Activated T-cell treated with anti-CD3 and anti-CD28 coated beads, Interleukin-2, amount 50 U/mL, for 24 hours (primary cell): ENCODE measurements around the gene CLCC1.
"Not testable (repeated sequence)": the region's sequence is repeated elsewhere in the genome, so short reads cannot be mapped to it uniquely, and the experiment has no call there.

Experiments
- DNase-seq: peaks from one replicate; pipeline ENCODE4 v3.0.0-alpha.2; 2020
- H3K27ac Mint-ChIP-seq: 2 replicates; pipeline ENCODE4 v1.8.0; 2020; ENCODE audit warnings: mild to moderate bottlenecking, mixed read lengths
- H3K27me3 Mint-ChIP-seq: 2 replicates; pipeline ENCODE4 v1.8.0; 2020; ENCODE audit warnings: mixed read lengths
- H3K36me3 Mint-ChIP-seq: 2 replicates; pipeline ENCODE4 v1.8.0; 2020; ENCODE audit warnings: low read depth, mixed read lengths
- H3K4me1 Mint-ChIP-seq: 2 replicates; pipeline ENCODE4 v1.8.0; 2020; ENCODE audit warnings: low read depth, mixed read lengths
- H3K4me3 Mint-ChIP-seq: 2 replicates; pipeline ENCODE4 v1.8.0; 2020; ENCODE audit warnings: mild to moderate bottlenecking, moderate library complexity, mixed read lengths
- H3K9me3 Mint-ChIP-seq: 2 replicates; pipeline ENCODE4 v1.8.0; 2020; ENCODE audit warnings: mixed read lengths

The CLCC1 gene, protein sequence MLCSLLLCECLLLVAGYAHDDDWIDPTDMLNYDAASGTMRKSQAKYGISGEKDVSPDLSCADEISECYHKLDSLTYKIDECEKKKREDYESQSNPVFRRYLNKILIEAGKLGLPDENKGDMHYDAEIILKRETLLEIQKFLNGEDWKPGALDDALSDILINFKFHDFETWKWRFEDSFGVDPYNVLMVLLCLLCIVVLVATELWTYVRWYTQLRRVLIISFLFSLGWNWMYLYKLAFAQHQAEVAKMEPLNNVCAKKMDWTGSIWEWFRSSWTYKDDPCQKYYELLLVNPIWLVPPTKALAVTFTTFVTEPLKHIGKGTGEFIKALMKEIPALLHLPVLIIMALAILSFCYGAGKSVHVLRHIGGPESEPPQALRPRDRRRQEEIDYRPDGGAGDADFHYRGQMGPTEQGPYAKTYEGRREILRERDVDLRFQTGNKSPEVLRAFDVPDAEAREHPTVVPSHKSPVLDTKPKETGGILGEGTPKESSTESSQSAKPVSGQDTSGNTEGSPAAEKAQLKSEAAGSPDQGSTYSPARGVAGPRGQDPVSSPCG

DNA sequence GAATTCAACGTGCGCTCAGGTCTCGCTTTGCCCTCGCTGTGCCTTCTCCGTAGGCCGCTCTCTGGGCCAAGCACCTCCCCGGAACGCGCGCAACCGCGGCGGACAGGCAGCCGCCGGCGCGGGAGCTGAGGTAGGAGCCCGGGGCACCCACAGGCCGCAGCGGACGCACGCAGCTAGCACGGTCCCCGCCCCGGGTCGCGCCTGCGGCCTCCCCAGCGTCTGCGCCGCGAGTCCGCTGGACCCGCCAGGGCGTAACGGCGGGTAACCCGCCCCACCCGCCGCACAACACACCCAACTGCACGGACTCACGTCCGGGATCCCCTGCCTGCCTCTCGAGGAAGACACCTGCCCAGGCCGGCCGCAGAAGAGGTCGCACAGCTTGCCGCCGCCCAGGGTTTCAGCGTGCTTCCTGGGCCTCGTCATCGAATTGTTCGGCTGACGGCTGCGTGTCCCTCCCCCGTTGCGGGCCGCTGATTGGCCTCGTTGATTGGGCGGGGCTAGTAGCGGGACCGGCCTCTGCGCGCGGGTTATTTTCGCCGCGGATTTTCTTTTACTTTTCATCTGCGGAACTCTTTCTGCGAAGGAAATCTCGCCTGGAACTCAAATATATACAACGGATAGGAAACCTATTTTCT, at the start of gene CLCC1:
Gene CLCC1, minus strand, starts transcription at position 433 of the 635 bp plus-strand sequence. CDS start 13,047 bp downstream, outside the sequence.
- H3K4me1 Mint-ChIP-seq = peaks cover 35% of the 10 kb centered on the region
- peaks cover 23% of the 10 kb centered on the region for H3K36me3 Mint-ChIP-seq
- DNase-seq = peak; percentile 93
- peak within 1 kb of the TSS; percentile 93 for H3K27ac Mint-ChIP-seq
- no peaks in the 10 kb centered on the region for H3K27me3 Mint-ChIP-seq
- peak within 1 kb of the TSS; percentile 85 for H3K4me3 Mint-ChIP-seq
- no peaks in the 10 kb centered on the region for H3K9me3 Mint-ChIP-seq

DNA sequence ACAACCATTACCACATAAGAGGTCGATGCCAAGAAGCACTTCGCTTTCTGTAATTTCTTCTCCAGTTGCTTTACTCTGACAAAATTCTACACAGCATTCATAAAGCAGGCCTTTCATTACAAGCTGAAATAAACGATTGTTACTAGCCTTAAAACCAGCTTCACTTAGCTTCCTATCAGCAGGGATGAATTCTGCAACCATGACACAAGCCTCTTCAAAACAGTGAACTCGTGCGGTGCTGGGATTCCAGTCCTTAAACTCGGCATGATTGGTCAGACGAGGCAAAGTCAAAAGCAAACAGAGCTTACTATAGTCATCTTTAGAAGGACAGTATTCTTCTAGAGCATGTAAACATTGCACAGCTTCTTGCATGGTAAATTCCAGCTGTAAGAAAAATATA, 48.1 kb upstream of the CLCC1 start:
- Mint-ChIP-seq H3K36me3 (peaks cover 46% of the 10 kb centered on the region), H3K4me3 (no peak overlapping the region), H3K4me1 (no peaks in the 10 kb centered on the region), H3K27me3 (no peaks in the 10 kb centered on the region), H3K27ac (no peak overlapping the region), H3K9me3 (no peaks in the 10 kb centered on the region)
- DNase-seq = no peak

DNA sequence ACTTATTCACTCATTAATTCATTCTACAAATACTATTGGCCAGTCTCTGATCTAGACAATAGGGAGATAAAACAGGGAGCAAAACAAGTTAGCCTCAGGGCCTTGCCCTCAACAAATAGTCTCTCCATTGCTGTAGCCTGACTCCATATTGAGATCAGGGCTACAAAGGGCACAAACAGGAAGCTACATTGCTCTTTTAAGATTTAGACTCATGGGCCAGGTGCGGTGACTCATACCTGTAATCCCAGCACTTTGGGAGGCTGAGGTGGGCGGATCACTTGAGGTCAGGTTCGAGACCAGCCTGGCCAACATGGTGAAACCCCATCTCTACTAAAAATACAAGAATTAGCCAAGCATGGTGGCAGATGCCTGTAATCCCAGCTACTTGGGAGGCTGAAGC, 33.3 kb upstream of the CLCC1 start:
- not testable (repeated sequence) for H3K4me3 Mint-ChIP-seq, DNase-seq, H3K4me1 Mint-ChIP-seq, H3K27ac Mint-ChIP-seq, H3K9me3 Mint-ChIP-seq, H3K27me3 Mint-ChIP-seq
- H3K36me3 Mint-ChIP-seq = peaks cover 64% of the 10 kb centered on the region

DNA sequence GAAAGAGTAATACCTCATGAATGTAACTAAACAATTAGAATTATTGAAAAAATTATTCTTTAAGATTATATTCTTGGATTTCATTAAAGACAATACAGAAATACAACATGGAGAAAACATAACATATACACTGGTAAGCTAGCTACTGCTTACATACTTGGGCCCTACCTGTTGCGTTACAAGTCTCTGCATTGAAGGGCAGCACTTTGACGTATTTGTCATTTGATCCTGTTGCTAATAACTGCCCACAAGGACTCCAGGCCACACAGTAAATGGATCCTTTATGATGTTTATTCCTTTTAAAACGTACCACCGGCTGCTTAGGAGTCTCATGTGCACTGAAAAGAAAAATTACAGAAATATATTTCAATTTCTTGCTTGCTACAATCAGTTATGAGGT, 19.8 kb upstream of the CLCC1 start:
- Mint-ChIP-seq H3K9me3 (no peaks in the 10 kb centered on the region), H3K27me3 (no peaks in the 10 kb centered on the region), H3K4me1 (no peaks in the 10 kb centered on the region), H3K36me3 (peaks cover 46% of the 10 kb centered on the region), H3K4me3 (no peak overlapping the region), H3K27ac (no peak overlapping the region)
- DNase-seq = no peak

DNA sequence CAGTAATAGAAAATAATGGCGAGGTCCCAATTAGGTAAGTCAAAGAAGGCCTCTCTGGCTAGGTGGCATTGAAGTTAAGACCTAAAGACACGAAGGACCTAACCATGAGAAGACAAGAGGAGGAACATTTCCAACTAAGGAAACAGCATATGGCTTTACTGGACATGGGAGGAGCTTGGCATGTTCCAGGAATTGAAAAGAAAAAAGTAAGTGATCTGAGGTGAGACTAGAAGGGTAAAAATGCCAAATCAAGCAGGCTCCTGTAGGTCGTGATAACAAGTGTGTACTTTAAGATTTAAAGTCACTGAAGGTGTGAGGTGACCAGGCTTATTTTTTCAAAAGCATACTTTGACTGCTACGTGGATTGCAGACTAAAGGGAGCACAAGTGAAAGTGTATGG, 13.4 kb upstream of the CLCC1 start:
- no peak overlapping the region for H3K27ac Mint-ChIP-seq
- H3K36me3 Mint-ChIP-seq = peaks cover 60% of the 10 kb centered on the region
- no peaks in the 10 kb centered on the region for H3K4me1 Mint-ChIP-seq
- H3K27me3 Mint-ChIP-seq = no peaks in the 10 kb centered on the region
- H3K9me3 Mint-ChIP-seq = no peaks in the 10 kb centered on the region
- DNase-seq = no peak
- H3K4me3 Mint-ChIP-seq = no peak overlapping the region

DNA sequence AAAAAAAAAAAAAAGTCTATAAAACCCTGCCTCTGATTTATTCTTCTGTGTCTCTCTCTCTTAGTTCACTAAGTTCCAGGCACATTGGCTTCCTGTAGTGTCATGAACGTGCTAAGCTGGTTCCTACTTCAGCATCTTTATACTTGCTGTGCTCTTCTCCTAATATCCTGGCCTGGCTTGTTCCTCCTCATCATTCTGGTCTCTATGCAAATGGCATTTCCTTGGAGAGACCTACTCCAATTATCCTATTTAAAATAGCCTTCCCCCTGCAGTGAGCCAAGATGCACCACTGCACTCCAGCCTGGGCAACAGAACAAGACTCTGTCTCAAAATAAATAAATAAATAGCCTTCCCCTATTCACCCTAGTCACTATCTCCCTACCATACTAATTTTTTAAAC, 9.7 kb upstream of the CLCC1 start:
- H3K9me3 Mint-ChIP-seq = no peaks in the 10 kb centered on the region
- H3K27me3 Mint-ChIP-seq = no peaks in the 10 kb centered on the region
- H3K27ac Mint-ChIP-seq = no peak overlapping the region
- no peak overlapping the region for H3K4me3 Mint-ChIP-seq
- no peaks in the 10 kb centered on the region for H3K4me1 Mint-ChIP-seq
- peaks cover 49% of the 10 kb centered on the region for H3K36me3 Mint-ChIP-seq
- DNase-seq = no peak

DNA sequence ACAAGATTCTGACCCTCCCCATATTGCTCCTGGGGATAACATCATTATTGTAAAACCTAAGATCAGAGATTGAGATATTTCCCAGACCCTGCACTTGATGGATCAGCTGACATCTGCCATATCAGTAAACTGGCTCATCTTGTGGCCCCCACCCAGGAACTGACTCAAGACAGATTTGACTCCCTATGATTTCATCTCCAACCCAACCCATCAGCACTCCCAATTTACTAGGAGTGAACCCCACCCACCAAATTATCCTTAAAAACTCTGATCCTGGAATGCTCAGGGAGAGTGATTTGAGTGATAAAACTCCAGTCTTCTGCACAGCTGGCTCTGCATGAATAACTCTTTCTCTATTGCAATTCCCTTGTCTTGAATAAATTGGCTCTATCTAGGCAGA, 6.1 kb upstream of the CLCC1 start:
- Mint-ChIP-seq H3K4me3 (no peak overlapping the region), H3K9me3 (no peaks in the 10 kb centered on the region), H3K4me1 (no peaks in the 10 kb centered on the region), H3K27ac (no peak overlapping the region), H3K27me3 (no peaks in the 10 kb centered on the region), H3K36me3 (peaks cover 27% of the 10 kb centered on the region)
- DNase-seq = no peak

DNA sequence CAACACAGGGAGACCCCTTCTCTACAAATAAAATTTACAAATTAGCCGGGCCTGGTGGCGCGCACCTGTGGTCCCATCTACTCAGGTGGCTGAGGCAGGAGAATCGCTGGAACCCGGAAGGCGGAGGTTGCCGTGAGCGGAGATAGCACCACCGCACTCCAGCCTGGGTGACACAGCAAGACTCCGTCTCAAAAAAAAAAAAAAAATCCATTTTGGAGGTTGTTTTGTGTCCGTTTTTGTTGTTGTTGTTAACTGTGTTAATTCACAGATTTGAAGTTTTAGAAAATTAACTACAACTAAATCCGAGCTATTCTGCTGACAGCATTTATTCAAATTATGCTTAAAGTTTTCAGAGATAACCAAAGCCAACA, 618 bp downstream of the CLCC1 start:
- no peaks in the 10 kb centered on the region for H3K9me3 Mint-ChIP-seq
- H3K4me1 Mint-ChIP-seq = peaks cover 40% of the 10 kb centered on the region
- no peaks in the 10 kb centered on the region for H3K27me3 Mint-ChIP-seq
- peaks cover 27% of the 10 kb centered on the region for H3K36me3 Mint-ChIP-seq
- peak; percentile 47 for DNase-seq
- H3K4me3 Mint-ChIP-seq = peak overlapping the region; percentile 85
- H3K27ac Mint-ChIP-seq = peak overlapping the region; percentile 93

DNA sequence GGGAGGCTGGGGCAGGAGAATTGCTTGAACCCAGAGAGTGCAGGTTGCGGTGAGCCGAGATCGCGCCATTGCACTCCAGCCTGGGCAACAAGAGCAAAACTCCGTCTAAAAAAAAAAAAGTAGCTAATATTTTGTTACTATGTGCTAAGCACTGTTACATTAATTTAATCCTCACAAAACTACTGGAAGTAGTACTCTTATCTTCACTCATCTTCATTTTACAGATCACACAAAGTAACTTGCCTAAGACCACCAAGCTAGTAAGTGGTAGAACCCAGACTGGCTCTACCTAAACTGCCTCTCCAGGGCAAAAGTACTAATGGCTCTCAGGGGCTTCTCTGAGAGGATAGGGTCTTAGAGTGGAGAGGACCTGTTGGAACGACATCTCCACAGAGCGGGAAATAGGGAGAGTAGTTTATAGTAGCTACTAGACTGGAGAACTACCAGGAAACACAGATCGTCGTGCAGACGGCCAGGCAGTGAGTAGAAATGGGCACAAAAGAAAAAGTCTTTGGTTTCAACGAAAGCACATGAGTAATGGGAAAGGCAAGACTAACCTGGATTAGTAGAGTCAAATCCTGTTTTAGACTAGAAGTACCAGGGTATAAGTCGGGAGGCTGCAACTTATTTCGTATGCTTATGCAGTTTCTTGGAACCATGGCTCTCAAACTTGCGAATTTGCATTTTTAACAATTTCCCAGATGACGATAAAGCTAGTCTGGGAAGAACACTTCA, 1.4 kb downstream of the CLCC1 start:
- Mint-ChIP-seq H3K4me1 (peaks cover 48% of the 10 kb centered on the region), H3K4me3 (peak overlapping the region; percentile 85), H3K27me3 (no peaks in the 10 kb centered on the region), H3K36me3 (peaks cover 30% of the 10 kb centered on the region), H3K27ac (peak overlapping the region; percentile 93), H3K9me3 (no peaks in the 10 kb centered on the region)
- DNase-seq = no peak

DNA sequence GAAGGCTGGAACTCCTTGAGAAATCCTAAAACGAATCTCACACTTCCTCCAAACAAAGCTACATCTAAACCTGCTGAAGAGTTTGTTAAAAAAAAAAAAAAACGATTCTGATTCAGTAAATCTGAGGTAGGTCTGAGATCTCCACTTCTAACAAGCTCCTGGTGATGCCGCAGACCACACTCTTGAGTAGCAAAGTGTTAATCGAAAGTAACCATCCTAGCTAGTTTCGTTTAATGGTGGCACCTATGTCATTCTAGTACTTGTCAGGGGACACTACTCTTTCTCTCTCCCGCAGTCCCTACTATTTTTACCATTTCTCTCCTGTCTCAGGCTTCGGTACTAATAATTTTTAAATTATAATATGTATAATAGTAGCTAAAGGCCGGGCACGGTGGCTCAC, 2.1 kb downstream of the CLCC1 start:
- no peak for DNase-seq
- Mint-ChIP-seq H3K4me3 (no peak overlapping the region), H3K9me3 (no peaks in the 10 kb centered on the region), H3K27ac (no peak overlapping the region), H3K36me3 (peaks cover 35% of the 10 kb centered on the region), H3K27me3 (no peaks in the 10 kb centered on the region), H3K4me1 (peaks cover 55% of the 10 kb centered on the region)

DNA sequence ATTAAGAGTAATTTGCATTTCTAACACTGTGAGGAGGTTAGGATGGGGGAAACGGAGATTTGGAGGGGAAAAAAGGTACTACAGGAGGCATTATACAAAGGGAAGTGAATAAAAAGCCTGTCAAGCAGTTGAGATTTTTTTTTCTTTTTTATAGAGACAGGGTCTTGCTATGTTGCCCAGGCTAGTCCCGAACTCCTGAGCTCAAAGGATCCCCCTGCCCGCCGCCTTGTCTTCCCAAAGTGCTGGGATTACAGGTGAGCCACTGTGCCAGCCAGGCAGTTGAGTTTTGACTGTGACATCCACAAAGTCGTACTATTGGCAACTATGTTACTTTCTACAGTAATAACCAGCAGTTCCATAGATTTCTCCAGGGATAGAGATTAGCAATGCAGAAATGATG, 2.6 kb downstream of the CLCC1 start:
- no peak overlapping the region for H3K27ac Mint-ChIP-seq
- H3K27me3 Mint-ChIP-seq = no peaks in the 10 kb centered on the region
- peaks cover 60% of the 10 kb centered on the region for H3K4me1 Mint-ChIP-seq

DNA sequence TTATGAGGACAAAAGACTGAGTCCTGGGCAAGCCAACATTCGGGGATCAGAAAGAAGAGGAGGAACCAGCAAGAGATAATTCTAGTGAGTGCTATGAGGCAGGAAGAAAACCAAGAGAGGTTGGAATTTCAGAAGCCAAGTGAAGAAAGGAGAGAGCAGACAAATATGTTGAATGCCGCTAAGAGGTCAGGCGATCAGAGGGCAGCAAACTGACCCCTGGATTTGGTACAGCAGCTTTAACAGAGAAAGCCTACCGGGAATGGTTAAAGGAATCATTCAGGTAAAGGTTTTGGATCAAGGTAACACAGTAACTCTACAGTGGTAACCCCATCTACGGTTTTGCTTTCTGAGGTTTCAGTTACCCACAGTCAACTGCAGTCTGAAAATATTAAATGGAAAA, 5.4 kb downstream of the CLCC1 start:
- Mint-ChIP-seq H3K27me3 (no peaks in the 10 kb centered on the region), H3K36me3 (peaks cover 65% of the 10 kb centered on the region), H3K27ac (no peak overlapping the region), H3K4me1 (peaks cover 58% of the 10 kb centered on the region), H3K9me3 (no peaks in the 10 kb centered on the region), H3K4me3 (no peak overlapping the region)
- no peak for DNase-seq

More for the DNA sequence above, 2.6 kb downstream of the CLCC1 start:
- Mint-ChIP-seq H3K9me3 (no peaks in the 10 kb centered on the region), H3K4me3 (no peak overlapping the region), H3K36me3 (peaks cover 39% of the 10 kb centered on the region)
- DNase-seq = no peak

DNA sequence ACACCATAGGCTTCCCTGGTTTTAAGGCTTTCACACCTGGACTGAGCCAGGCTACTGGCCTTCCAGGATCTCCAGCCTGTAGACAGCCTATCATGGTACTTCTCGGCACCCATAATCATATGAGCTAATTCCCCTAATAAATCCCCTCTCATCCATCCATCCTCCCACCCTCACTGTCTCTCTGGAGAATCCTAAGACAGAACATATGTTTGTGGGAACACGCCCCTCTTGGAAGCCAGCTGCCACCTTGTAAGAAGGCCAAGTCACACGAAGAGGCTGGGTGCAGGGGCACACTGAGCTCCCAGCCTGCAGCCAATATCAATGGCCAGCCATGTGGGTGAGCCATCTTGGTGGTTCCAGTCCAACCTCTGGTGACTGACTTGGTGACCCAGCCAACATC, 7.4 kb downstream of the CLCC1 start:
- no peak for DNase-seq
- Mint-ChIP-seq H3K27ac (no peak overlapping the region), H3K36me3 (peaks cover 62% of the 10 kb centered on the region), H3K4me3 (no peak overlapping the region), H3K9me3 (no peaks in the 10 kb centered on the region), H3K27me3 (no peaks in the 10 kb centered on the region), H3K4me1 (peaks cover 47% of the 10 kb centered on the region)

DNA sequence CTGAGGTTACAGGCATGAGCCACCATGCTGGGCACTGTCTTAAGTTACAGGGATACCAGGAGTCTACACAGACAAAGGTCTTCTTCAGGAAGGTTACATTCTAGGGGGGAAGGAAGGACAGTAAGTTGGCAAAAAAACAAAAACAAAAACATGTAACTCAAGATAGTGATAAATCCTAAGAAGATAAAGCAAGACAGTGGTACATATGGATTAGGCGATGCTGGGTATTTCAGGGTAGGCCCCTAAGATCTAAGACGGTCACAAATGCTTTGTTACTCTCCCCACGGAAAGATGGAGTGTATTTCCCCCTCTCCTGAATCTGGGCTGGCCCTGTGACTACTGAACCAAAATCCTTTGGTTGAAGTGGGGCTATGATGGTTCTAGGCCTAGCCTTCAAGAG, 8.2 kb downstream of the CLCC1 start:
- no peak for DNase-seq
- Mint-ChIP-seq H3K27me3 (no peaks in the 10 kb centered on the region), H3K4me1 (peaks cover 41% of the 10 kb centered on the region), H3K36me3 (peaks cover 58% of the 10 kb centered on the region), H3K9me3 (no peaks in the 10 kb centered on the region), H3K4me3 (no peak overlapping the region), H3K27ac (no peak overlapping the region)

DNA sequence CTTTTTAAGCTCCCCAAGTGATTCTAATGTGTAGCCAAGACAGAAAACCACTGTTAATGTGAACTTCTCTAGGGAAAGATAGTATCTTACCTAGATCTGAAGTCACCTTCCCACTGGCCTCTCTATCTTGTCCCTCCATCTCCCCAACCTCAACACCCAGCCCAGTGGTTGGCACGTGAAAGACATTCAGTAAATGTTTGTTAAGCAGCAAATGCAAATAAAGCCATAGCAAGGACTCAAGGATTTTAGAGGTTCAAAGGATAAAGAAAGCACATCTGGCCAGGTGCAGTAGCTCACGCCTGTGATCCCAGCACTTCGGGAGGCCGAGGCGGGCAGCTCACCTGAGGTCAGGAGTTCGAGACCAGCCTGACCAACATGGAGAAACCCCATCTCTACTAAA, 9.8 kb downstream of the CLCC1 start:
- Mint-ChIP-seq H3K9me3 (no peaks in the 10 kb centered on the region), H3K27ac (no peak overlapping the region)

More for the DNA sequence above, 9.8 kb downstream of the CLCC1 start:
- Mint-ChIP-seq H3K27me3 (no peaks in the 10 kb centered on the region), H3K36me3 (peaks cover 55% of the 10 kb centered on the region), H3K4me3 (no peak overlapping the region), H3K4me1 (peaks cover 37% of the 10 kb centered on the region)
- no peak for DNase-seq
